ENCODE data around the gene CLEC1A.

- no peak for TF ChIP-seq CTCF (IDR thresholded peaks at IDR 0.05; ENCODE audit: borderline replicate concordance, extremely low read depth, low read length, poor library complexity, severe bottlenecking)
- no peak for TF ChIP-seq EZH2 (IDR thresholded peaks at IDR 0.05; ENCODE audit: borderline replicate concordance, low read depth, low read length, severe bottlenecking)
These were observed 1.3 kb downstream of the CLEC1A start for GRCh38 chr12:10097521-10097920.

All from DND-41 (cell line).